Naive thymus-derived CD8-positive, alpha-beta T cell (primary cell): Measurements from ENCODE around the gene WWTR1. TPM values are rescaled to one million over a fixed set of nuclear protein-coding genes. Genes with fewer than 3 reads are reported as not detected.

Source experiments
- polyA plus RNA-seq, 3 donors: library from polyadenylated mRNA; unstranded; fragments of 300-500 nt; fragmentation: Illumina TruSeq; gene quantifications; one replicate each; pipeline ENCODE4 v1.2.3, GENCODE V29; 2021
- total RNA-seq, 8 experiments: library from RNA in 2 of 8; stranded (reverse) in 2 of 8; gene quantifications; one replicate each; pipeline ENCODE4 v1.2.3 and lab custom pipeline; 2021 to 2026

Gene WWTR1
- total and polyA plus RNA-seq, 5 experiments from 2014 or later: 0.06 to 0.58 (median 0.37) TPM

Other genes with a start within 250 kb of the WWTR1 start
- gene TM4SF4, start 183.3 kb downstream of the WWTR1 start, total RNA-seq: not detected
- not detected for gene TM4SF4, start 183.3 kb downstream of the WWTR1 start, polyA plus RNA-seq
- gene COMMD2, start 94.5 kb upstream of the WWTR1 start, total RNA-seq: 10 to 100 TPM; 43.7 to 47.5 TPM
- gene COMMD2, start 94.5 kb upstream of the WWTR1 start, polyA plus RNA-seq: 10 to 100 TPM; 64.9 to 84.2 (median 69.1) TPM
- not detected for gene ANKUB1, start 134.5 kb upstream of the WWTR1 start, total RNA-seq
- gene ANKUB1, start 134.5 kb upstream of the WWTR1 start, polyA plus RNA-seq: not detected
- 10 to 100 TPM; 75.8 to 84.1 TPM for gene RNF13, start 155.2 kb upstream of the WWTR1 start, total RNA-seq
- gene RNF13, start 155.2 kb upstream of the WWTR1 start, polyA plus RNA-seq: 100 to 1,000 TPM in 2 of 3 donors, 10 to 100 TPM in 1; 81.4 to 136 (median 132) TPM